ENCODE results near the gene HNRNPH3.

HNRNPH3 gene

DNA sequence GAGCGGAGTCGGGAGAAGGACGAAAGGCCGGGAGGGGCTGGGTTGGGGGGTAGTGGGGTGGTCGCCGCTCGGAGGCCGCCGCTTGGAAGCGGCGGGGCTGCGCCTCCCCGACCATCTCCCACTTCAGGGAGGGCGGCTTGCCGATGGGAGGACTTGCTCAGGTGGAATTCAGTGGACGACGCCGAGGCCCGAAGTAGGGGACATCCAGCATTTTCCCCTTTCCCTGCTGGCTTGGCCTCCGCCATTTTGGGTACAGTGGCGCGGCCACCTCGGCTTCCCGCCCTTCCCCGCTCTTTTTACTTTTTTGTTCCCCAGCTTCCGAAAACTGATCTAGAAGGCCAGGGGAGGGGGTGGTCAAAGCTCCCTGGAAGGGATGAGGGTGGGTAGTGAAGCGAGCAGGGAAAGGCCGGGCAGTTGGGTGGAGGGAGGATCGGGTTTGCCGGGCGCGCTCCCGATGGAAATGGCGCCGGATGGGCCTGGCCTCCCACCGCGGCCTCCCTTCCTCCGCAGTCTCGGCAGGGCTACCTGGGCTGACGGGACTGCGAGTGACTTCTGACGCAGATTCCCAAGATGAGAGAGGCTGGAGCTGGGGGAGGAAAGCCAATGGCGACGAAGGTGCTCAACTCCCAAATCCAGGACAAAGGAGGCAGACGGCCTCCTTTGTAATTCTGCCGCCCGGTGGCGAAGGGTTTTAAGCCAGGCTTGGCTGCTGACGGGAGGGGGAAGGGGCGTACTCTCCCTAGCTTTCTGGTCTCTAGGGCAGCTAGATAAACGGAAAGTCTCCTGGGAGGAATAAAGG, 594 bp downstream of the HNRNPH3 start, which contains the start of gene PBLD:
PBLD (minus strand) TSS at position 670 of the 799 bp plus-strand sequence. CDS start 26,084 bp downstream, outside the sequence.
- DNase-seq (ENCODE audit: low spot score), result peak; percentile 86

DNA sequence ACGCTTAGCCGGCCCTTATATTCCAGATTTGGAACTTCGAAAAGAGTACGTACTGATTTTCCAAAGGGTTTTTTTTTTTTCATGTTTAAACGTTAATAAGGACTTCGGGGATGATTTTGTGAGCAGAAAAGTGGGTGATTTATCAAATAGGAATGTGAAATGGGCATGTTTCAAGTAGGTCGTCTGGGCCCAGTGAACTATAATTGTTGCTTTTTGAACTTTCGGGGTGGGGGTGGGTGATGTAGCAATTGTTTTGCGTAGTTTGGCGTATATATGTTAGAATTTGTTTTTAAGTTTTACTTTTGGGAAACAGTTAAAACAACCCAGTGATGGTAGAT, 1.2 kb downstream of the HNRNPH3 start:
- DNase-seq (ENCODE audit: low spot score), result no peak

DNA sequence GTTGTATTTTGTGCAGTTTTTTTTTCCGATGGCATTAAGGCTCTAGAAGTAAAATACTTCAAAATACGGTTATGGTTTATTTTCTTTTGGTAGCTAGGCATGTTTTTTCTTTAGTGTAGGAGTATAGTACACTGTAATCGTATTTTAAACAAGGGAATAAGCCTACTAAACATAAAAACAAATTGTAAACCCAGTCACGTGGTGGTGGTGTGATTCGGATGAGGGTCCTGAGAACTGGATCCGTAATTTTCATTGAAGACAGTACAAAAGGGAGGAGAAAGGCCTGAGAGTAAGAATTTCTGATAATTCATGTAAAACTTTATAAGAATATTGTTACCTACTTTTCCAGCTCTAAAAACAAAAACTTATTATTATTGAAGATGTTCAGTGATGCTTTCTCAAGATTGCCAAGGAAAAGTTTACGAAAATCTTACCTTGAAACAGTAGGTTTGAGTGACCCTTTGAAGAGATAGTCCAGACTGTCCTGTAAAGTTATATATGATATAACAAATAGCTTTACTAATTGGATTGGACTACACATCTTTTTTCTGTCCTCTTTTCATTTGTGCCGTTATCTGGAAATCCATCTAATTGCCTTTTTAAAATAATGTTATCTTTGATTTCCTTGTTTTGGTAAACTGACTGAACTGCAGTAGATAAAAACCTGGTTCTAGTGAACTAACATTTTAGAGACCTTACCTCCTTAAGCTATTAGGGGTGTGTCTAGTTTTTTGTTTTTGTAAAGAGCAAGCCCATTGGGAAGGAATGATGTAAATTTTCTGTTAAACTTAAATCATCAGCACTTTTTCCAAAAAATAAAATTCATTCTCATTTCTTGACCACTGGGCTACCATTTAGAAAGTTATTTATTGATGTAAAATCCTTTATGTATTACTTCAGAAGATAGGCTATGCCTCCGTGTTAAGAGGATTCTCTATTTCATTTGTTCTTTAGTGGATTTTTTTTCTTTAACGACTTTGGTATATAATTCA, 1.9 kb downstream of the HNRNPH3 start:
- DNase-seq (ENCODE audit: low spot score), result no peak

DNA sequence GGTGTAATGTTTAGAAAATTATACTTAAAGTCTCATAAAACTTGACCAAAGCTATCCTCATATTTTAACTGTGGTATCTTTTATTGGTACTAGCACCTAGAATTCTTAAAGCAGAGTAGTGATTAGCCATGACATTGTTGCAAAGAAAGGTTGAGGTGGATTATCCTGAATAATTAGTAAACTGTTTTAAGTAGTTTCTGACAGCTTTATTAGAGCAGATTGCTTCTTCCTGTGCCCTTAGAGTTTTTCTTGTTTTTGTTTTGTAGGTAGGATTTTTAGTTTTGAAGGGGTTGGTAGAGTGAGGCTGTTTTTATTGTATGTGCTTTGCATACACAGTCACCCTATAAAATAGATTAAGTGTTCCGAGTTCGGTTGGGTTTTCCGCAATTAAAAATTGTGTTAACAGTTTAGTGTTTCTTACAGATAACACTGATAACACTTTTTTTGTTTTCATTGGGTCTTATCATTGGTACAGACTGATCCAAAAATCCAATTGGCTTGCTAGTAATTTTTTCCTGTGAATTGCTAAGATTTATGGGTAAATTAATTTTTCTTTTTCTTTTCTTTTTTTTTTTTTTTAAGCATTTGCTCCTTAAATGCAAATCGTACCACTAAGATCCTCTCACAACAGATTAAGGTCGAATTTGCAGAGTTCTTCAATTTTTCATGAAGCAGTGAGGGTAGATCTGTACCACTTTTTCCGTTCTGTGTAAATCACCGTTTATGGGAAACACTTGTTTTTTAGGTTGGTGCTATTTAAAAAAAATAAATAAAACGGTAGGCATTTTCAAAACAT, 3.0 kb downstream of the HNRNPH3 start:
- DNase-seq (ENCODE audit: low spot score), result no peak

DNA sequence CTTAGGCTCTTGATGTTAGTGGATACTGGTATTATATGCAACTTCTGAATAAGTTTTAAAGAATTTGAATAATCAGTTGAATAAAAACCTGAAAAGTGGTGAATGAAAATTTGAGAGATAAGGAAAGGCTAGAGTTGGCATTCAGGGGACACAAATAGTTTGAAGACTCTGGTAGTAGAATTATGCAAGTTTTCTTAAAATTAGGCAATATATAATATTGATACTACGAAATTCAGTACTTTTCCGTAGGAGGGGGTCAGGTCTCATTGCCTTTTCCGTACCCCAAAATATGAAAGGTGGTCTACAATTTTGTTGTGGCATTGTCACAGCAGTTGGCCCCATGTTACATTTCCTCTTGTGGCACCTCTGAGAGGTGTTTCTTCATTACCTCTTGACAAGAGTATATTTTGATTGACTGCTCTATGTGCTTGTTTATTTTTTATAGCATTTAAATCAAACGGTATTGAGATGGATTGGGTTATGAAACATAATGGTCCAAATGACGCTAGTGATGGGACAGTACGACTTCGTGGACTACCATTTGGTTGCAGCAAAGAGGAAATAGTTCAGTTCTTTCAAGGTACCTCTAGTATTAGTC, 5.0 kb downstream of the HNRNPH3 start:
- no peak for DNase-seq (ENCODE audit: low spot score)

DNA sequence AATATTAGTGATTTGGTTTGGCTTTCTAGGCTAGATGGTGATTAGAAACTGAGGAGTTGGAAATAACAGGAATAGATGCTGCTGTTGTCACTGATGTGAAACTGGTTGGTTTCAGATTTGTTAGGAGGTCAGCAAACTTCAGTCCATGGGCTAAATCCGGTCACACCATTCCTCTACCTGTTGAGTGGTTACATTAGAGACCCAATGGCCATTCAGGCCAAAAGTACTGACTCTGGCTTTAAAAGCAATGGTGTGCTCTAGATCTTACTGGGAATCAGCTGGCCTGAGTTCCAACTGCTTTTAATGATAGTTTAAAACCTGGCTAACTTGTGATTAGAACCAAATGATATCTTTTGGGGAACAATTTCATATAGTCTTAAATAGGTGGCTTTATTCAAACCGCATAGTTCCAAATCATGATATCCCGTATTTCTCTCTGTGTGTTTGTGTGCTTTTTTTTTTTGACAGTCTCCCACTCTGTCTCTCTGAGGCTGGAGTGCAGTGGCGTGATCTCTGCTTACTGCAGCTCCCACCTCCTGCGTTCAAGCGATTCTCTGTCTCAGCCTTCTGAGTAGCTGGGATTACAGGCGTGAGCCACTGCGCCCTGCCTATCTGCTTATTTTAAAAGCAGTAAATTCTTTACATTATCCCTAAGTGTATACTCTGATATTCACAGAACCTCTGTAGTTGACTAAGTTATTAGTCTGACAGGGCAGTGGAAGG, 8.7 kb downstream of the HNRNPH3 start:
- DNase-seq (ENCODE audit: low spot score), result no peak

DNA sequence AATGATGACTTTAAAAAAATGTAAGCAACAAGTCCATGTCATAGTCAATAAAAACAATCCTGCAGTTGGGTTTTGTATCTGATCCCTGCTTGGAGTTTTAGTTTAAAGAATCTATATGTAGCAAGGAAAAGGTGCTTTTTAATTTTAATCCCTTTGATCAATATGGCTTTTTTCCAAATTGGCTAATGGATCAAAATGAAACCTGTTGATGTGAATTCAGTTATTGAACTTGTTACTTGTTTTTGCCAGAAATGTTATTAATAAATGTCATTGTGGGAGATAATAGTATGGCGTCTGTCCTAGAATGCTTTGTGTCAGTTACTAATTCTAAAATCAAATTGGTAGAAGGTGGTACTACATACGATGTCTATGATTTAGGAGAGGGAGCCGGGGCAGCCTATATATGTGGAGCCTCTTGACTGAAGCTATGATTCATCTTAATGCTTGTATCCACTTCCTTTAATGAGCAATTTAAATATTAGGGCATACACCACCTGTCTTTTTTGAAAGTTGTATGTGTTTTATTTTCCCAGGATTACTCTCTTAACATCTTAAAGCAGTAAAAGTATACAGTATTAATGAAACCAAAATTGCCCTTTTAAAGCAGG, 11.1 kb downstream of the HNRNPH3 start:
- no peak for DNase-seq (ENCODE audit: low spot score)

DNA sequence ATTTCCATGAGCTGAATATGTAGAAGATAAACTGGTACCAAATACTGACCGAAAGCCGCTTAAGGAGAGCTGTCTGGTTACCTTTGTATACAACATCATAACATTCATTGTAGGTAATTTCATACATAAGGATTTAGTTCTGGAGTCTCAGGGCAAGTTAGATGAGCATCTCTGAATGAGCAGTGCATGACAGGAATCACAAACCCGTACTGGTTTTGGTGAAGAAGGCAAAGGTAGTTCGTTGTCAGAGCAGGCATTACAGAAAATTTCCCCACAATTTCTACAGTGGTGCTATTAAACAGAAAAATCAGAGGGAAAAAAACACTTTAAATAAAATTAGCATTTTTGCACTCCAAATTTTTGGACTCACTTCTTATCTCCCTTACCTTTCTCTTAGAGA, 13.8 kb downstream of the HNRNPH3 start:
- DNase-seq (ENCODE audit: low spot score), result no peak

DNA sequence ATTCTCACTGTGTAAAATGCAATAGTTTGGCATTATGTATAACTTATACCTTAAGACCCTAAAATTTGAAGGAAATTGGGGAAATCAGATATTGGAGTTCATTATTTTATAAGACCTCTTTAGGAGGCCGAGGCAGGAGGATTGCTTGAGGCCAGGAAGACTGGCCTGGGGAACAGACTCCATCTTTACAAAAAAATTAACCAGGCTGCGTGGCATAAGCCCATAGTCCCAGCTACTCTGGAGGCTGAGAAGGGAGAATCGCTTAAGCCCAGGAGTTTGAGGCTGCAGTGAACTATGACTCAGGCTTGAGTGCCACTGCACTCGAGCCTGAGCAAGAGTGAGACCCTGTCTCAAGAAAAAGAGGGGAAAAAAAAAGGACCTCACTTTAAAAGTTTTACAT, 14.9 kb downstream of the HNRNPH3 start:
- no peak for DNase-seq (ENCODE audit: low spot score)

DNA sequence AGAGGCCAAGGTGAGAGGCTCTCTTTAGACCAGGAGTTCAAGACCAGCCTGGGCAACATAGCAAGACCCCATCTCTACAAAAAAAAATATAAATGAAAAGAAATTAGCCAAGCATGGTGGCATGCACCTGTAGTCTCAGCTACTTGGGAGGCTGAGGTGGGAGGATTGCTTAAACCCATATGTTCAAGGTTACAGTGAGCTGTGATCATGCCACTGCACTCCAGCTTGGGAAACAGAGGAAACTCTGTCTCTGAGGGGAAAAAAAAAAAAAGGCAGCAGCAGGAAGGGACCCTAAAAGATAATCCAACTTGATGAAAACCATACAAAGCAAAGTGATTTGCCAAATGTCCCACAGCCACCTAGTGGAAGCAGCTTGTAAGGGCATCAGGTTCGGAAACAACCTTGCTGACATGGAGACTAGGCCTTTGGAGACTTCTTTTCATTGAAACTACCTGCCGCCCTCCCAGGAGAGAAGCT, 16.4 kb downstream of the HNRNPH3 start:
- no peak for DNase-seq (ENCODE audit: low spot score)

DNA sequence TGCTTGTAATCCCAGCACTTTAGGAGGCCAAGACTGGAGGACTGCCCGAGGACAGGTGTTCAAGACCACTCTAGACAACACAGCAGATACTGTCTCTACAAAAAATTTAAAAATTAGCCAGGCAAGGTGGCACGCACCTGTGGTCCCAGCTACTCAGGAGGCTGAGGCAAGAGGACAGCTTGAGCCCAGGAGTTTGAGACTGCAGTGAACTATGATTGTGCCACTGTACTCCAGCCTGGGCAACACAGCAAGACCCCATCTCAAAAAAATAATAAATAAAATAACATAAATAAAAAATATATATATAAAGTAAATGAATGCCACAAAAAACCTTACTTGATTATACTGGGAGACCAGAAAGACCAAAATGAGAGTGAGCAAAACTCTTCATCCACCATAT, 21.7 kb downstream of the HNRNPH3 start:
- no peak for DNase-seq (ENCODE audit: low spot score)

DNA sequence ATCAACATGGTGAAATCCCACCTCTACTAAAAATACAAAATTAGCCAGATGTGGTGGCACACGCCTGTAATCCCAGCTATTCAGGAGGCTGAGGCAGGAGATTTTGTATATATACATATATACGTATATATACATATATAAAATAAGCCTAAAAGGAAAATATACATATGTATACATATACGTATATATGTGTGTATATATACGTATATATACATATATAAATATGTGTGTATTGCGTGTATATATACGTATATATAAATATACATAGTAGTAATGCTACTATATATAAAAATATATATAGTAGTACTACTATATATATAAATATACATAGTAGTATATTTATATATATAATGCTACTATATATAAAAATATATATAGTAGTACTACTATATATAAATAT, 27.3 kb downstream of the HNRNPH3 start:
- DNase-seq (ENCODE audit: low spot score), result no peak

DNA sequence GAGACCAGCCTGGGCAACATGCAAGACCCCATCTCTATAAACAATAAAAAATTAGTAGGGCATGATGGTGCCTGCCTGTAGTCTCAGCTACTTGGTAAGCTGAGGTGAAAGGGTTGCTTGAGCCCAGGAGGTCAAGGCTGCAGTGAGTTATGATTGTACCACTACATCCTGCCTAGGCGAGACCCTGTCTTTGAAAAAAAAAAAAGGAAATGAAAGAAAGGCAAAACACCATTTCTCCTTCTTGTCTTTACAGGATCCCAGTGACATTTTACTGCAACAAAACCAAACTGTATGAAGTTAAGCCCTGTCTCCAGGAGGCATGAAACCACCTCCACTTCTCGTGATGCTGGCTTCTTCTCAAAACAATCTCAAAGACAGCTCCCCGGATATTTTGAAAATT, 30.7 kb downstream of the HNRNPH3 start:
- no peak for DNase-seq (ENCODE audit: low spot score)

DNA sequence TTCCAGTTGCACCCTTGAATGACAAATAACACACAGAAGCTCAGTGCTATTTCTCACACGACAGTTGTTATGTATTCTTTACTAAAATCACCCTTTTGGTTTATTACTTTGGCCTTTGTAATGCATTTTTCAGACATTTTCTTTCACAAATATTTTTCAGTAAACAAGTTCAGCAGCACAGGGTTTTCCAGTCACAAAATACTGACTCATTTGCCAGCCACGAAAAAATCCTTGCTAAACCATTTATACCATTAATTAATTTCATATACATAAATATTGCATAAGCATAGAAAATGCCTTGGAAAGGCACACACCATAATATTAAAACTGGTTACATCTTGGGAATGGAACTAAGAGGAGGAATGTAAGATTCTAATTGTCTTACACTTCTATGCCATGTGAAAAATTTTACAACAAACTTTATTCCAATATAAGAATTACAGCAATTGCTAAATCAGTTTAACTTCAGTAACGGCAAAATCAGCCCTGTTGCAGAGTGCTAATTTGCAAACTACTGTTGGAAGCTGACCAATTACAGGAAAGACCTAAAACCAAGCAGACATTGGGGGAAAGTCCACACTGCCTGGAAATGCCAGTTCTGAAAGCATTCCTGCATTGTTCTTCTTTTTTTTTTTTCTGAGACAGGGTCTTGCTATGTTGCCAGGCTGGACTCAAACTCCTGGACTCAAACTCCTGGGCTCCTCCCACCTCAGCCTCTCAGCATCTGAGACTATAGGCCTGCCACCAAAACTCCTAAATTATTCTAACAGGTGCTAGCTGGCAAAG, 32.4 kb downstream of the HNRNPH3 start:
- no peak for DNase-seq (ENCODE audit: low spot score)

DNA sequence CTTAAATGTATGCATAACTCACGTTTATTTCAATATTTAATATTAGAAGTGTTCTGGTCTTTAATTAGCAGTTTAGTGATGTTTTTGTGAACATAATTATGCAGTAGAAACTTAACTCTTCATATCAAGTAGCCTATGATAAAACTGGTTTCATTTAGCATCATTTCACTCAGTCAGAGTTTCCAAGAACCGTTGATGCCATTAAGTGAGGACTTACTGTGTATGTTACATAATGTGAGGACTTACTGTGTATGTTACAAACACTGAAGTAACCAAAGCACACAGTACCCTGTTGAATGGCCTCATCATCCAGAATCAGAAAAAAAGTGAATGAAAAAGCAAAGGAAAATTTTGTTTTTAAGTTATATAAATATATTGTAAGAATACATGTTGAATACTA, 33.7 kb downstream of the HNRNPH3 start:
- no peak for DNase-seq (ENCODE audit: low spot score)

DNA sequence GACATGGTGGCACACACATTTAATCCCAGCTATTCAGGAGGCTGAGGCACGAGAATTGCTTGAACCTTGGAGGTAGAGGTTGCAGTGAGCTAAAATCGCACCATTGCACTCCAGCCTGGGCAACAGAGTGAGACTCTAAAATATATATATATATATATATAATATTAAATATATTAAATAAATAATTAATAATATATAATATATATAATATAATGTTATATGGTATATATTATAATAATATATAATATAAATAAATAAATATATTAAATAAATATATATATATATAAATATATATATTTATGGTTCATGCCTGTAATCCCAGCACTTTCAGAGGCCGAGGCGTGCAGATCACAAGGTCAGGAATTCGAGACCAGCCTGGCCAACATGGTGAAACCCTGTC, 34.7 kb downstream of the HNRNPH3 start:
- no peak for DNase-seq (ENCODE audit: low spot score)

DNA sequence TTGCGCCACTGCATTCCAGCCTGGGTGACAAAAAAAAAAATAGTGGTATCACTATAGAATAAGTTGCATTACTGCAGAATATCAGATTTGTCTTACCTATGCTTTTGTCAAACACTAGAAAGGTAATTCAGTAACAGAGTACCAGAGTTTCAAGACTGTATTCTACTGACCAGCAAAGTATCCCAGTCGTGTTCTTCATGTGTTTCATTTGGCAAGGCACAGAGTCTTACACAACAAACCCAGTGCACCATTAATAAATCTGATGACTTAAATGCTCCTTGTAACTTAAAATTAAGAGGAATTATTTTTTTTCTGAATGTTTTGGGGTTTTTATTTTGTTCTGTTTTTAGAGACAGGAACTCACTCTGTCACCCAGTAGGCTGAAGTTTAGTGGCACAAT, 35.3 kb downstream of the HNRNPH3 start:
- no peak for DNase-seq (ENCODE audit: low spot score)

DNA sequence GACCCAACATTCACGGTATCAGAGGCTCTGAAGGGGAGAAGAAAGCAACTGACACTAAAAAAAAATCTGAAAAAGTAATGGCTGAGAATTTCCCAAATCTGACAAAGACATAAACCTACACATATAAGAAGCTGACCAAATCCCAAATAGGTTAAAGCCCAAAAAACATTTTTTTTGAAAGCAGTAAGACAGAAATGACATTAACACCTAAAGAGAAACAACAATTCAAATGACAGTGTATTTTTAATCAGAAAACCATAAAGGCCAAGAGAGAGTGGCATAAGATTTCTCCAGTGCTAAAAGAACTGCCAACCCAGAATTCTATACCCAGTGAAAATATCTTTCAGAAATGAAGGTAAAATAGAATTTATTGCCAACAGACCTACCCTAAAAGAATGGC, 39.7 kb downstream of the HNRNPH3 start:
- DNase-seq (ENCODE audit: low spot score), result no peak

DNA sequence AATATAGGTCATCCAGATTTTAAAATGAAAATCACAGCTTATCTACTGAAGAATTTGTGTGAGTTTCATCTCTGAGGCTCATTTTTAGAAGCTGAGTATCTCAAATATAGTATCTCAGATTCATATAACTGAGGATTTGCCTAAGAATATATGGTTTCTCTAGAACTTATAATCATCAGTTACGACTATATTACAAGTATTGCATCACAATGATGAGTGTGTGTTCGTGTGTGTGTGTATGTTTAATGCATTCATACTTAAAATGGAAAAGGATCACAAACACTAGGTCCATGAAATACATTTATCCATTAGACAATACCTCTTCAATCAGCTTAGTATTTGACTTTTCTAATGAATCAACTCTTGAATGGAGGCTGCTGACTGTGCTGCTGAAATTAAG, 53.9 kb downstream of the HNRNPH3 start:
- no peak for DNase-seq (ENCODE audit: low spot score)

Measured in left forelimb (tissue), 1 donor.